Stimulated activated CD4-positive, alpha-beta T cell treated with anti-CD3 and anti-CD28 coated beads, Interleukin-15, amount 100 ng/mL, for 48 hours (primary cell): ENCODE measurements around the gene PLD3.
"Not testable (repeated sequence)": the region's sequence is repeated elsewhere in the genome, so short reads cannot be mapped to it uniquely, and the experiment has no call there.

Experiments used
- DNase-seq, 2 donors: peaks; one replicate each; pipeline ENCODE4 v3.0.0-alpha.2; 2020; ENCODE audit warnings: low read depth in 2 of 2

The PLD3 gene

GRCh38 chr19:40332669-40333068 lies 15.8 kb upstream of the PLD3 start:
- no peak for DNase-seq

GRCh38 chr19:40333083-40333482 lies 15.4 kb upstream of the PLD3 start:
- DNase-seq, result not testable (repeated sequence)

- no peak for DNase-seq
These were observed 13.4 kb upstream of the PLD3 start for GRCh38 chr19:40335101-40335500.

GRCh38 chr19:40335855-40336600 lies 12.5 kb upstream of the PLD3 start:
- no peak for DNase-seq

GRCh38 chr19:40336601-40336900 lies 11.9 kb upstream of the PLD3 start:
- DNase-seq, result no peak

- no peak for DNase-seq
These were observed 11.4 kb upstream of the PLD3 start for GRCh38 chr19:40337107-40337506.

- DNase-seq, result no peak
These were observed 10.9 kb upstream of the PLD3 start for GRCh38 chr19:40337594-40337993.

GRCh38 chr19:40339018-40339728 lies 9.3 kb upstream of the PLD3 start:
- DNase-seq, result no peak

- DNase-seq, result no peak
These were observed 6.7 kb upstream of the PLD3 start for GRCh38 chr19:40341601-40342482.

GRCh38 chr19:40342644-40343311 lies 5.7 kb upstream of the PLD3 start:
- no peak for DNase-seq

GRCh38 chr19:40344422-40344821 lies 4.1 kb upstream of the PLD3 start:
- no peak for DNase-seq

- no peak for DNase-seq
These were observed 539 bp downstream of the PLD3 start for GRCh38 chr19:40348961-40349507.

- no peak for DNase-seq
These were observed 7.6 kb downstream of the PLD3 start for GRCh38 chr19:40355975-40356680.

- DNase-seq, result no peak
These were observed 8.4 kb downstream of the PLD3 start for GRCh38 chr19:40356681-40357595.

- no peak for DNase-seq
These were observed 9.1 kb downstream of the PLD3 start for GRCh38 chr19:40357640-40358039.

- DNase-seq, result no peak
These were observed 10.3 kb downstream of the PLD3 start for GRCh38 chr19:40358773-40359172.

GRCh38 chr19:40360020-40360707 lies 11.7 kb downstream of the PLD3 start:
- no peak for DNase-seq

- no peak for DNase-seq
These were observed 12.3 kb downstream of the PLD3 start for GRCh38 chr19:40360708-40361241.

- no peak for DNase-seq
These were observed 13.7 kb downstream of the PLD3 start for GRCh38 chr19:40362160-40362559.
